Heart right ventricle (tissue), 16 donors: ENCODE data around the gene RPEL1. TPM values are rescaled to one million over a fixed set of nuclear protein-coding genes. Genes with fewer than 3 reads are reported as not detected.

Source experiments
- ATAC-seq, 8 donors: fragments of 200-7000 bp; cut with Tn5 transposase; one replicate each; pipeline ENCODE4 v1.9.1; 2020; ENCODE audit warnings: mild to moderate bottlenecking in 8 of 8, moderate library complexity in 8 of 8, moderate number of reproducible peaks in 1 of 8
- DNase-seq, 2 donors: peaks; one replicate each; pipeline ENCODE4 v3.0.0-alpha.2; 2020
- H3K27ac ChIP-seq, 10 donors: fragments of 200-600 bp; sonication (generic) in 2 of 10; one replicate each; pipeline versions ENCODE4 v1.5.0 to v1.8.0; 2020 to 2022; ENCODE audit warnings: mild to moderate bottlenecking in 3 of 10
- H3K27me3 ChIP-seq, 7 donors: fragments of 200-600 bp; one replicate each; pipeline ENCODE4 v1.8.0; 2021 to 2022; ENCODE audit warnings: mild to moderate bottlenecking in 2 of 7
- H3K36me3 ChIP-seq, 9 donors: fragments of 200-600 bp; sonication (generic) in 1 of 9; one replicate each; pipeline versions ENCODE4 v1.5.0 to v1.8.0; 2020 to 2022; ENCODE audit warnings: mild to moderate bottlenecking in 2 of 9
- H3K4me1 ChIP-seq, 9 donors: fragments of 200-600 bp; sonication (generic) in 1 of 9; one replicate each; pipeline versions ENCODE4 v1.5.0 to v1.8.0; 2020 to 2022; ENCODE audit warnings: mild to moderate bottlenecking in 4 of 9
- H3K4me3 ChIP-seq, 10 donors: fragments of 200-600 bp; sonication (generic) in 2 of 10; one replicate each; pipeline versions ENCODE4 v1.5.0 to v1.8.0; 2020 to 2022; ENCODE audit warnings: mild to moderate bottlenecking in 7 of 10, moderate library complexity in 2 of 10
- H3K9me3 ChIP-seq, 11 donors: fragments of 200-600 bp in 10 of 11; sonication (generic) in 2 of 11; one replicate each; pipeline versions ENCODE4 v1.5.0 to v1.8.0; 2013 to 2022; ENCODE audit warnings: mild to moderate bottlenecking in 2 of 11, control low read depth in 1 of 11, moderate library complexity in 1 of 11
- CTCF ChIP-seq, 9 donors: fragments of 200-600 bp; sonication (generic) in 2 of 9; IDR thresholded peaks; one replicate each; pipeline versions ENCODE4 v1.5.0 to v1.8.0; 2021 to 2022; ENCODE audit warnings: antibody characterized with exemption in 9 of 9, mild to moderate bottlenecking in 5 of 9, moderate library complexity in 1 of 9
- WGBS, 2 donors: extraction: QIAGEN DNeasy Blood & Tissue Kit; methylation state at CpG; one replicate each; pipeline ENCODE4 v1.1.7; 2013; ENCODE audit warnings: inconsistent platforms in 1 of 2; 5-methylcytosine and 5-hydroxymethylcytosine counted together
- intact Hi-C, 10 donors: fragments of 100-400 bp; cut with DNase I; formaldehyde crosslinking; loops; one replicate each; pipeline versions ENCODE4 v1.11.1 to v1.14.2; 2022
- polyA plus RNA-seq, 2 donors: library from polyadenylated mRNA; stranded (reverse); fragments of 200-250 nt; gene quantifications; one replicate each; pipeline ENCODE4 v1.2.3, GENCODE V29; 2013
- total RNA-seq, 10 donors: library from RNA; stranded (reverse); fragmentation: NEBNext Ultra II Directional in 3 of 10; extraction: Animal tissue kit (Norgen Biotek cat#: 25700) in 3 of 10; gene quantifications; one replicate each; pipeline versions ENCODE4 v1.2.1 to v1.2.4, GENCODE V29; 2021 to 2023
- donor health status: Arrhythmogenic right ventricular cardiomyopathy.
- donor health status: ischemic (EF 13 %, LVEDD 7.1; RV severe dilation, severe dysfunction).
- donor health status: healthy with polysubstance abuse.
- donor health status: DM: no; HTN: yes; CAD: no.
- donor health status: DM: no; HTN: no; CAD: no.
- donor health status: ischemic (EF 25% LVEDD 6.9; RV normal size, moderate dysfunction).
- donor health status: ischemic (EF 25% LVEDD 5.7; RV mildly dilated, moderate dysfunction).
- donor health status: healthy.
- donor health status: DM: yes; HTN: yes; CAD: no.
- donor health status: Ischemic cardiomyopathy.
- donor health status: ischemic (EF 35%, LVEDD 5.7; RV mildly dilated, moderate dysfunction).
- donor health status: nonischemic (EF 11% LVEDD 7.7; RV severe dilation, severe dysfunction).
- donor health status: DM: yes; HTN: yes; CAD: no.
- donor health status: PGD.
- donor health status: ischemic (EF 29% LVEDD 5.4; RV normal size, mild dysfunction).
- donor health status: nonischemic (EF 23%, LVEDD 6.1; RV moderate dilation, normal function).

Gene RPEL1
- total and polyA plus RNA-seq, 12 donors = 0.01 TPM; not detected in 11

DNA sequence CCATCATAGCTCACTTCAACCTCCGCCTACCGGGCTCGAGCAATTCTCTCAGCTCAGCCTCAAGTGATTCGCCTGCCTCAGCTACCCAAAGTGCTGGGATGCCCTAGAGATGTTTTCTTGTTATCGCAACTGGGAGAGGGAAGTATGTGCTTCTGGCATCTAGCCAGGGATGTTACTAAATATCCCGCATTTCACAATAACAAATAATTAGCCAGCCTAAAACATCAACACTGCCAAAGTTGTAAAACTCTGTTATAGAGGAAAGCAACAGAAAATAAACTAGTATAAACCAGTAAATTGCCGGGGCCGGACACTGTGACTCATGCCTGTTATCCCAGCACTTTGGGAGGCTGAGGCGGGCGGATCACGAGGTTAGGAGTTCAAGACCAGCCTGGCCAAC, 38.5 kb downstream of the RPEL1 start:
- WGBS, 2 donors = 74 to 86% methylated on average over 11 of the region's 11 CpGs
- no peak for DNase-seq
- intact Hi-C loops = no loop called here
- Histone ChIP-seq H3K27me3 (peaks cover 0 to 93% (median 72%) of the 10 kb centered on the region in 7 donors), H3K4me1 (no peaks in the 10 kb centered on the region), H3K36me3 (no peaks in the 10 kb centered on the region), H3K4me3 (no peak overlapping the region), H3K27ac (no peak overlapping the region), H3K9me3 (no peaks in the 10 kb centered on the region)
- TF ChIP-seq CTCF (IDR thresholded peaks at IDR 0.05) = no peak
- ATAC-seq = no peak

- H3K27ac ChIP-seq = no peak overlapping the region
- no peak for TF ChIP-seq CTCF (IDR thresholded peaks at IDR 0.05)
- H3K4me1 ChIP-seq = no peaks in the 10 kb centered on the region
- no peak for DNase-seq
- H3K36me3 ChIP-seq = no peaks in the 10 kb centered on the region
- 78 to 86% methylated on average over 5 of the region's 5 CpGs for WGBS, 2 donors
- H3K4me3 ChIP-seq = no peak overlapping the region
- intact Hi-C loops = no loop called here
- H3K27me3 ChIP-seq = peaks cover 0 to 76% (median 47%) of the 10 kb centered on the region in 7 donors
- ATAC-seq = no peak
- H3K9me3 ChIP-seq = no peaks in the 10 kb centered on the region
These were observed 42.3 kb downstream of the RPEL1 start for GRCh38 chr10:103287992-103288391.

GRCh38 chr10:103291588-103291987, 45.9 kb downstream of the RPEL1 start:
- Histone ChIP-seq H3K36me3 (no peaks in the 10 kb centered on the region), H3K4me1 (no peaks in the 10 kb centered on the region), H3K4me3 (no peak overlapping the region), H3K27me3 (peaks cover 0 to 45% (median 22%) of the 10 kb centered on the region in 7 donors), H3K9me3 (no peaks in the 10 kb centered on the region), H3K27ac (no peak overlapping the region)
- intact Hi-C loops = no loop called here
- TF ChIP-seq CTCF (IDR thresholded peaks at IDR 0.05) = no peak
- 81 to 86% methylated on average over 4 of the region's 4 CpGs for WGBS, 2 donors
- DNase-seq = no peak
- no peak for ATAC-seq

DNA sequence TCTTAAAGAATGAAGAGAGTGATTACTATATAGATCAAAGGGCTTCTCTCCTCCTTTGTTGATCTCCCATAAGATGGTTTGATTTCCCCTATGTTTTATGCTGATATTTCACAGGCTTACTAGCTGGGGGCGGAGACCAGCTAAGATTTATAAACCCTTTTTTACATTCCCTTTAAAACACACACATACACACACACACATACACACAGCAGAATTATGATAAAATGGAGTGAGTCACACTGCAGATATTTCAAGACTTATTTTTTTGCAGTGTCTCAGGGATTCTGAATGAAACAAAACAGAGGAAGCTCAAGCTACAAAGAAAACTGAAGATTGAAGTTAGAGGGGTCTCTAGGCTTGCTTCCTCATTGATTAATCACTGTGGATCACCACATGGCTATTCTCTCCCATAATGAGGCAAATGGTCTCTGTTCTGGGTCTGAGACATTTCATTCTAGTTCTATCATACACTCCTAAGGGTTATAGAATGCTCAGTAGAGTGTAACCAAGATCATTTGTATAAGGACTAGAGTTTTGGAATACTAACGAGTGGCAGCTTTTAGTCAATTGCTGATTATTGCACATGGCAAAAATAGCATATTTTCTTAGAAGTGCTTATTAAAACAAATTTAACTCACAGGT, 49.8 kb downstream of the RPEL1 start:
- Histone ChIP-seq H3K27ac (no peak overlapping the region), H3K36me3 (peaks cover 0 to 1% (median 0%) of the 10 kb centered on the region in 9 donors), H3K4me3 (no peak overlapping the region), H3K4me1 (no peaks in the 10 kb centered on the region), H3K27me3 (peaks cover 0 to 7% (median 0%) of the 10 kb centered on the region in 7 donors), H3K9me3 (no peaks in the 10 kb centered on the region)
- no peak for TF ChIP-seq CTCF (IDR thresholded peaks at IDR 0.05)
- DNase-seq (no peak), ATAC-seq (no peak)
- WGBS, 2 donors = 80 to 82% methylated on average over 2 of the region's 2 CpGs
- intact Hi-C loops = no loop called here

Other genes starting within 250 kb of the RPEL1 start
- gene NT5C2, start 52.6 kb upstream of the RPEL1 start, total RNA-seq = 10 to 100 TPM; 35.2 to 88.2 (median 58.5) TPM
- gene NT5C2, start 52.6 kb upstream of the RPEL1 start, polyA plus RNA-seq = 10 to 100 TPM; 23.9 to 38.7 TPM
- not detected for gene INA, start 31.3 kb downstream of the RPEL1 start, total RNA-seq
- under 1 TPM in 1 of 2 donors, not detected in 1; 0.01 TPM for gene INA, start 31.3 kb downstream of the RPEL1 start, polyA plus RNA-seq
- 1 to 10 TPM; 5.5 to 8.0 (median 6.5) TPM for gene PCGF6, start 105.3 kb downstream of the RPEL1 start, total RNA-seq
- 1 to 10 TPM; 6.1 to 7.4 TPM for gene PCGF6, start 105.3 kb downstream of the RPEL1 start, polyA plus RNA-seq
- gene TAF5, start 122.1 kb downstream of the RPEL1 start, total RNA-seq = 1 to 10 TPM; 1.5 to 3.8 (median 2.1) TPM
- gene TAF5, start 122.1 kb downstream of the RPEL1 start, polyA plus RNA-seq = 1 to 10 TPM; 1.5 to 2.2 TPM
- 1,000 to 10,000 TPM in 9 of 10 donors, 100 to 1,000 TPM in 1; 936 to 1,374 (median 1,266) TPM for gene ATP5MK, start 150.6 kb downstream of the RPEL1 start, total RNA-seq
- gene ATP5MK, start 150.6 kb downstream of the RPEL1 start, polyA plus RNA-seq = 1,000 to 10,000 TPM; 1,385 to 3,857 TPM
- gene PDCD11, start 150.7 kb downstream of the RPEL1 start, total RNA-seq = 10 to 100 TPM in 8 of 10 donors, 1 to 10 TPM in 2; 9.4 to 16.9 (median 12.7) TPM
- gene PDCD11, start 150.7 kb downstream of the RPEL1 start, polyA plus RNA-seq = 10 to 100 TPM; 10.9 to 15.1 TPM
- 10 to 100 TPM in 6 of 10 donors, 1 to 10 TPM in 4; 5.2 to 17.7 (median 10.9) TPM for gene CALHM2, start 206.5 kb downstream of the RPEL1 start, total RNA-seq
- gene CALHM2, start 206.5 kb downstream of the RPEL1 start, polyA plus RNA-seq = 10 to 100 TPM; 12.1 to 23.5 TPM
- gene CALHM1, start 213.0 kb downstream of the RPEL1 start, total RNA-seq = not detected
- gene CALHM1, start 213.0 kb downstream of the RPEL1 start, polyA plus RNA-seq = not detected
- gene CALHM3, start 233.4 kb downstream of the RPEL1 start, total RNA-seq = not detected
- not detected for gene CALHM3, start 233.4 kb downstream of the RPEL1 start, polyA plus RNA-seq
- gene NEURL1, start 247.8 kb downstream of the RPEL1 start, total RNA-seq = 1 to 10 TPM in 1 of 10 donors, under 1 TPM in 7, not detected in 2; 0.05 to 1.0 (median 0.21) TPM
- under 1 TPM in 1 of 2 donors, not detected in 1; 0.06 TPM for gene NEURL1, start 247.8 kb downstream of the RPEL1 start, polyA plus RNA-seq